Glomerular endothelial cell (primary cell): ENCODE measurements around the gene PGAP3. TPM values are rescaled to one million over a fixed set of nuclear protein-coding genes. Genes with fewer than 3 reads are reported as not detected.

Experiments used
- DNase-seq: peaks from one replicate; pipeline ENCODE4 v3.0.0-alpha.2; 2011; ENCODE audit warnings: low read depth, low spot score; ENCODE audit errors: extremely low read depth
- total RNA-seq: library from RNA; depleted of rRNA; stranded (reverse); fragments of >200 nt; gene quantifications from 2 replicates; pipeline ENCODE4 v1.2.3, GENCODE V29; 2015

PGAP3 gene
- total RNA-seq, 1 donor from 2014 or later, result 7.5 TPM

GRCh38 chr17:39641883-39642282 is 46.0 kb downstream of the PGAP3 start:
- DNase-seq, result no peak

- DNase-seq, result no peak
Measured at GRCh38 chr17:39641097-39641496, 46.8 kb downstream of the PGAP3 start.

- no peak for DNase-seq
Measured at GRCh38 chr17:39640591-39641031, 47.2 kb downstream of the PGAP3 start.

GRCh38 chr17:39639566-39640458 is 48.0 kb downstream of the PGAP3 start:
- DNase-seq, result no peak

GRCh38 chr17:39639043-39639442 is 48.8 kb downstream of the PGAP3 start:
- no peak for DNase-seq

- DNase-seq, result no peak
Measured at GRCh38 chr17:39638317-39638716, 49.5 kb downstream of the PGAP3 start.

- DNase-seq, result no peak
Measured at GRCh38 chr17:39636927-39637736, 50.7 kb downstream of the PGAP3 start, which contains the start of gene STARD3. Gene STARD3, plus strand, starts transcription at chr17:39637144. Its CDS starts 16,388 bp downstream, at chr17:39653532.

- no peak for DNase-seq
Measured at GRCh38 chr17:39636587-39636926, 51.3 kb downstream of the PGAP3 start.

- no peak for DNase-seq
Measured at GRCh38 chr17:39635614-39636176, 52.2 kb downstream of the PGAP3 start.

GRCh38 chr17:39634384-39634871 is 53.4 kb downstream of the PGAP3 start:
- no peak for DNase-seq

GRCh38 chr17:39633570-39634183 is 54.2 kb downstream of the PGAP3 start:
- no peak for DNase-seq

GRCh38 chr17:39632153-39632941 is 55.5 kb downstream of the PGAP3 start:
- no peak for DNase-seq

- DNase-seq, result no peak
Measured at GRCh38 chr17:39631403-39631802, 56.5 kb downstream of the PGAP3 start.

GRCh38 chr17:39629898-39630297 is 58.0 kb downstream of the PGAP3 start:
- no peak for DNase-seq

- DNase-seq, result no peak
Measured at GRCh38 chr17:39629494-39629880, 58.4 kb downstream of the PGAP3 start.

- no peak for DNase-seq
Measured at GRCh38 chr17:39628655-39629493, 59.0 kb downstream of the PGAP3 start.

GRCh38 chr17:39627712-39628516 is 59.9 kb downstream of the PGAP3 start:
- DNase-seq, result no peak

- DNase-seq, result no peak
Measured at GRCh38 chr17:39627047-39627711, 60.7 kb downstream of the PGAP3 start.
